H9 (cell line): ENCODE data around the gene PTPRN2. TPM values are rescaled to one million over a fixed set of nuclear protein-coding genes. Genes with fewer than 3 reads are reported as not detected.

Source experiments
- DNase-seq: peaks from one replicate; pipeline ENCODE4 v3.0.0-alpha.2; 2017
- H2AFZ ChIP-seq: one replicate; pipeline ENCODE4 v1.6.1; 2013; ENCODE audit warnings: mild to moderate bottlenecking, low read length, control low read depth, moderate library complexity
- H2AK5ac ChIP-seq: 2 replicates; pipeline ENCODE4 v1.6.1; 2013; ENCODE audit warnings: low read length, control low read depth, mixed read lengths; ENCODE audit not compliant: insufficient read length
- H2BK120ac ChIP-seq: one replicate; pipeline ENCODE4 v1.6.1; 2013; ENCODE audit warnings: low read depth, mild to moderate bottlenecking, low read length, control low read depth, inconsistent platforms; ENCODE audit not compliant: poor library complexity, severe bottlenecking
- H2BK12ac ChIP-seq: 2 replicates; pipeline ENCODE4 v1.6.1; 2013; ENCODE audit warnings: low read length, control low read depth, mixed read lengths, low read depth; ENCODE audit not compliant: insufficient read length
- H2BK15ac ChIP-seq: 2 replicates; pipeline ENCODE4 v1.6.1; 2013; ENCODE audit warnings: low read depth, low read length, control low read depth
- H2BK20ac ChIP-seq: one replicate; pipeline ENCODE4 v1.6.1; 2013; ENCODE audit warnings: low read depth, mild to moderate bottlenecking, low read length, control low read depth, inconsistent platforms; ENCODE audit not compliant: poor library complexity, severe bottlenecking
- H2BK5ac ChIP-seq: 2 replicates; pipeline ENCODE4 v1.6.1; 2013; ENCODE audit warnings: low read length, control low read depth, mixed read lengths; ENCODE audit not compliant: insufficient read length
- H3K14ac ChIP-seq: 2 replicates; pipeline ENCODE4 v1.6.1; 2013; ENCODE audit warnings: low read length, control low read depth; ENCODE audit not compliant: insufficient read depth
- H3K18ac ChIP-seq: 2 replicates; pipeline ENCODE4 v1.6.1; 2013; ENCODE audit warnings: low read depth, mild to moderate bottlenecking, mixed read lengths, low read length, control low read depth; ENCODE audit not compliant: insufficient read length
- H3K23ac ChIP-seq: 2 replicates; pipeline ENCODE4 v1.6.1; 2013; ENCODE audit warnings: low read length, control low read depth, mixed read lengths, low read depth; ENCODE audit not compliant: insufficient read length
- H3K23me2 ChIP-seq: 2 replicates; pipeline ENCODE4 v1.6.1; 2013; ENCODE audit warnings: low read depth, mild to moderate bottlenecking, mixed read lengths, low read length, control low read depth; ENCODE audit not compliant: insufficient read length, poor library complexity, severe bottlenecking
- H3K27ac ChIP-seq: 2 replicates; pipeline ENCODE4 v1.5.1; 2013; ENCODE audit warnings: low read length, control low read depth, mixed read lengths, low read depth; ENCODE audit not compliant: insufficient read length
- H3K27me3 ChIP-seq: 2 replicates; pipeline ENCODE4 v1.6.1; 2013; ENCODE audit warnings: low read length, control low read depth, inconsistent platforms; ENCODE audit not compliant: insufficient read depth
- H3K4ac ChIP-seq: 2 replicates; pipeline ENCODE4 v1.6.1; 2013; ENCODE audit warnings: low read depth, mild to moderate bottlenecking, control low read depth, inconsistent platforms, low read length, moderate library complexity
- H3K4me1 ChIP-seq: 2 replicates; pipeline ENCODE4 v1.6.1; 2013; ENCODE audit warnings: low read length, control low read depth, inconsistent platforms; ENCODE audit not compliant: insufficient read depth
- H3K4me2 ChIP-seq: 2 replicates; pipeline ENCODE4 v1.6.1; 2013; ENCODE audit warnings: low read length, control low read depth, mixed read lengths; ENCODE audit not compliant: insufficient read length, insufficient read depth
- H3K56ac ChIP-seq: 2 replicates; pipeline ENCODE4 v1.6.1; 2013; ENCODE audit warnings: low read depth, mild to moderate bottlenecking, mixed read lengths, low read length, control low read depth; ENCODE audit not compliant: insufficient read length
- H3K79me1 ChIP-seq: 2 replicates; pipeline ENCODE4 v1.6.1; 2013; ENCODE audit warnings: low read depth, mild to moderate bottlenecking, moderate library complexity, low read length, control low read depth, inconsistent platforms; ENCODE audit not compliant: insufficient read depth, poor library complexity, severe bottlenecking
- H3K79me2 ChIP-seq: 2 replicates; pipeline ENCODE4 v1.6.1; 2013; ENCODE audit warnings: low read length, control low read depth, inconsistent platforms; ENCODE audit not compliant: insufficient read depth
- H3K9ac ChIP-seq: 2 replicates; pipeline ENCODE4 v1.6.1; 2013; ENCODE audit warnings: low read length, control low read depth, mixed read lengths; ENCODE audit not compliant: insufficient read length; ENCODE audit errors: extremely low read depth
- H3K9me3 ChIP-seq: one replicate; pipeline ENCODE4 v1.6.1; 2013; ENCODE audit warnings: low read depth, low read length, inconsistent platforms; ENCODE audit not compliant: control insufficient read depth
- H3T11ph ChIP-seq: one replicate; pipeline ENCODE4 v1.6.1; 2013; ENCODE audit warnings: mild to moderate bottlenecking, low read length, control low read depth, inconsistent platforms
- H4K20me1 ChIP-seq: one replicate; pipeline ENCODE4 v1.6.1; 2013; ENCODE audit not compliant: control insufficient read depth, insufficient read length, insufficient read depth
- H4K5ac ChIP-seq: 2 replicates; pipeline ENCODE4 v1.6.1; 2013; ENCODE audit warnings: low read depth, mild to moderate bottlenecking, mixed read lengths, low read length, control low read depth; ENCODE audit not compliant: insufficient read length
- H4K8ac ChIP-seq: replicated peaks from 2 replicates; pipeline ENCODE4 v1.6.1; 2013; ENCODE audit warnings: low read length, control low read depth, mixed read lengths, low read depth; ENCODE audit not compliant: insufficient read length
- H4K91ac ChIP-seq: 2 replicates; pipeline ENCODE4 v1.6.1; 2013; ENCODE audit warnings: low read depth, mild to moderate bottlenecking, moderate library complexity, mixed read lengths, low read length, control low read depth; ENCODE audit not compliant: insufficient read length
- H3K27ac Mint-ChIP-seq, 3 experiments: 2 replicates in 2 of 3; 3 replicates in 1 of 3; pipeline ENCODE4 v1.8.0; 2020 to 2021; ENCODE audit warnings: mixed read lengths in 3 of 3, mild to moderate bottlenecking in 1 of 3, moderate library complexity in 1 of 3
- H3K27me3 Mint-ChIP-seq: 2 replicates; pipeline ENCODE4 v1.8.0; 2021; ENCODE audit warnings: low read depth, mild to moderate bottlenecking, moderate library complexity, mixed read lengths
- H3K36me3 Mint-ChIP-seq, 3 experiments: 2 replicates in 2 of 3; 3 replicates in 1 of 3; pipeline ENCODE4 v1.8.0; 2020 to 2021; ENCODE audit warnings: low read depth in 3 of 3, mixed read lengths in 3 of 3; ENCODE audit not compliant: insufficient read depth in 1 of 3
- H3K4me1 Mint-ChIP-seq, 2 experiments: 2 replicates each; pipeline ENCODE4 v1.8.0; 2020; ENCODE audit warnings: mixed read lengths in 2 of 2
- H3K4me3 Mint-ChIP-seq, 2 experiments: 2 replicates in 1 of 2; 3 replicates in 1 of 2; pipeline ENCODE4 v1.8.0; 2020 to 2021; ENCODE audit warnings: mild to moderate bottlenecking in 2 of 2, mixed read lengths in 2 of 2, moderate library complexity in 1 of 2
- H3K9me3 Mint-ChIP-seq, 2 experiments: 2 replicates in 1 of 2; 3 replicates in 1 of 2; pipeline ENCODE4 v1.8.0; 2020; ENCODE audit warnings: mild to moderate bottlenecking in 2 of 2, mixed read lengths in 2 of 2, moderate library complexity in 1 of 2
- CTCF ChIP-seq: fragments of 200-600 bp; sonication (generic); conservative IDR thresholded peaks from 3 replicates; pipeline ENCODE4 v1.8.0; 2021; ENCODE audit warnings: antibody characterized with exemption, mild to moderate bottlenecking
- WGBS: extraction: QIAGEN DNeasy Blood & Tissue Kit; methylation state at CpG from one replicate; pipeline ENCODE4 v1.1.7; 2013; ENCODE audit warnings: missing lambda C conversion rate, low lambda C conversion rate, mixed read lengths; ENCODE audit not compliant: insufficient read length; ENCODE audit errors: extremely low coverage; 5-methylcytosine and 5-hydroxymethylcytosine counted together
- total RNA-seq: library from RNA; stranded (reverse); gene quantifications from 2 replicates; pipeline ENCODE4 v1.2.1, GENCODE V29; 2021

PTPRN2 gene
- total RNA-seq, 1 experiment from 2014 or later, result 5.2 TPM

GRCh38 chr7:158446706-158447105 lies 140.9 kb downstream of the PTPRN2 start:
- Histone ChIP-seq H3K79me1 (no peaks in the 10 kb centered on the region), H4K91ac (no peak overlapping the region), H2BK20ac (no peak overlapping the region), H4K5ac (no peak overlapping the region), H2BK15ac (no peak overlapping the region), H3K4ac (no peak overlapping the region), H3K4me2 (no peak overlapping the region), H3K56ac (no peak overlapping the region), H2BK12ac (no peak overlapping the region), H2AK5ac (no peak overlapping the region), H3K9ac (no peak overlapping the region), H3T11ph (no peak overlapping the region), H3K14ac (no peak overlapping the region), H3K9me3 (no peaks in the 10 kb centered on the region), H4K20me1 (no peaks in the 10 kb centered on the region), H3K23ac (no peak overlapping the region), H2BK120ac (no peak overlapping the region), H3K79me2 (no peaks in the 10 kb centered on the region), H3K23me2 (no peaks in the 10 kb centered on the region), H2AFZ (no peak overlapping the region), H3K27ac (no peak overlapping the region), H3K4me1 (no peaks in the 10 kb centered on the region; the same call in 1 of the 2 replicates), H2BK5ac (no peak overlapping the region), H3K18ac (no peak overlapping the region), H3K27me3 (no peaks in the 10 kb centered on the region), H4K8ac (no peak overlapping the region)
- no peak for DNase-seq
- WGBS, result no CpG with 5 or more reads among the region's 12 CpGs
- Mint-ChIP-seq H3K36me3 (peaks cover 0 to 4% (median 0%) of the 10 kb centered on the region in 3 experiments; a peak in 1 of 7 replicates), H3K4me1 (peaks cover 30 to 31% of the 10 kb centered on the region in 2 experiments), H3K4me3 (no peak overlapping the region), H3K27ac (peak overlapping the region in 1 of 3 experiments; percentile 38; a peak in 1 of 7 replicates), H3K9me3 (peaks cover 3% of the 10 kb centered on the region in 2 experiments; a peak in 2 of 5 replicates), H3K27me3 (no peaks in the 10 kb centered on the region; the same call in none of the 2 replicates)
- no peak for TF ChIP-seq CTCF
